AG09319 (cell line): ENCODE data around the gene NET1.
"Not testable (repeated sequence)": the region's sequence is repeated elsewhere in the genome, so short reads cannot be mapped to it uniquely, and the experiment has no call there.

ENCODE experiments used
- DNase-seq: peaks from one replicate; pipeline ENCODE4 v3.0.0-alpha.2; 2010; ENCODE audit warnings: low read depth; ENCODE audit errors: extremely low read depth
- TF ChIP-seq, protein P1 (sequence below): IDR thresholded peaks from 2 replicates; pipeline ENCODE4 v1.5.1; 2011; ENCODE audit warnings: low read depth, mild to moderate bottlenecking, inconsistent platforms, low read length, moderate library complexity

Gene NET1

DNA sequence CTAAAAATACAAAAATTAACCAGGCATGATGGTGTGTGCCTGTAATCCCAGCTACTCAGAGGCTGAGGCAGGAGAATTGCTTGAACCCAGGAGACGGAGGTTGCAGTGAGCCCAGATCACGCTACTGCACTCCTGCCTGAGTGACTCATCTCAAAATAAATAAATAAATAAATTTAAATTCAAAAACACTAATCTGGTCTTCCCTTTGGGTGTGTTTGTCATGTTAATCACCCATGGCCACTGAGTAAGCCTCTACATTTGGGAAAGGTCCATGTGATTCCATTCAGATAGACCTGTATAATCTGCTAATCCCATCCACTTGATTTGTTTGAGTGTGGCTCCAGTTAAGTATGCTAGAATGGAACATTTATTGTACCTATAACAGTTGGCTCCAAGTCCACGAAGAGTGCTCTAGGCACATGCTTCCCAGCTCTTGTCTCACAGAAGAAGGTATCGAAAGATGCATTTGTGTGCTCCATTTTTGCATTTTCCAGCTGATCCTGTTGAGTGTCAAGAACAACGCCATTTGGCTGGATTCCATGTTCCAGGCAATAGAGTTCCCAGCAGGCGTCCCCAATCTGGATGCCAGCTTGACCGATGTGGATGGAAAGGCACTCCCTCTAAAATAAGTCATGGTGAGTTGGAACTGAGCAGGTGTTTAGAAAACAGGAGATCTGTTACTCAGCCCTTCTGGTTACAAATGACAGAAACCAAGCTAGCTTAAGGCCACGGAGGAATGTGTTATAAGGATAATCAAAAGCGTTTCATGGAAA, 11.7 kb upstream of the NET1 start:
- no peak for DNase-seq
- TF ChIP-seq, protein P1, sequence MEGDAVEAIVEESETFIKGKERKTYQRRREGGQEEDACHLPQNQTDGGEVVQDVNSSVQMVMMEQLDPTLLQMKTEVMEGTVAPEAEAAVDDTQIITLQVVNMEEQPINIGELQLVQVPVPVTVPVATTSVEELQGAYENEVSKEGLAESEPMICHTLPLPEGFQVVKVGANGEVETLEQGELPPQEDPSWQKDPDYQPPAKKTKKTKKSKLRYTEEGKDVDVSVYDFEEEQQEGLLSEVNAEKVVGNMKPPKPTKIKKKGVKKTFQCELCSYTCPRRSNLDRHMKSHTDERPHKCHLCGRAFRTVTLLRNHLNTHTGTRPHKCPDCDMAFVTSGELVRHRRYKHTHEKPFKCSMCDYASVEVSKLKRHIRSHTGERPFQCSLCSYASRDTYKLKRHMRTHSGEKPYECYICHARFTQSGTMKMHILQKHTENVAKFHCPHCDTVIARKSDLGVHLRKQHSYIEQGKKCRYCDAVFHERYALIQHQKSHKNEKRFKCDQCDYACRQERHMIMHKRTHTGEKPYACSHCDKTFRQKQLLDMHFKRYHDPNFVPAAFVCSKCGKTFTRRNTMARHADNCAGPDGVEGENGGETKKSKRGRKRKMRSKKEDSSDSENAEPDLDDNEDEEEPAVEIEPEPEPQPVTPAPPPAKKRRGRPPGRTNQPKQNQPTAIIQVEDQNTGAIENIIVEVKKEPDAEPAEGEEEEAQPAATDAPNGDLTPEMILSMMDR, result no peak

DNA sequence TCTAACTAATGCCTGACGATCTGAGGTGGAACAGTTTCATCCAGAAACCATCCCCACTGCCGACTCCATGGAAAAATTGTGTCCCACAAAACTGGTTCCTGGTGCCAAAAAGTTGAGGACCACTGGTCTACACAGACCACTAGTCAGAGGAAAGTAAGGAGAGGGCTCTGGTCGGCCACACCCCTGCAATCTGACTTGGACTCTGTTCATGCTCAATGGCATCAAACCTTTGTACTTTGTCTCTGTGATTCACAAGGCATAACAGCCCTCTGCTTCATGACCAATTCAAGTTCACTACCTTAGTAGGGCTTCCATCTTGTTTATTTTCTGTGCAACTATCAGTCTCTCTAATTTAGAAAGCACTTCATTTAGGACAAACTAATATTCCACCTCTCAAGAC, 9.6 kb upstream of the NET1 start:
- TF ChIP-seq, protein P1, result no peak
- no peak for DNase-seq

GRCh38 chr10:5404208-5405041, 7.9 kb upstream of the NET1 start, which contains the start of gene TUBAL3:
TUBAL3 (minus strand) TSS chr10:5404828; CDS start chr10:5404792, 36 bp downstream.
- TF ChIP-seq, protein P1, result no peak
- no peak for DNase-seq

DNA sequence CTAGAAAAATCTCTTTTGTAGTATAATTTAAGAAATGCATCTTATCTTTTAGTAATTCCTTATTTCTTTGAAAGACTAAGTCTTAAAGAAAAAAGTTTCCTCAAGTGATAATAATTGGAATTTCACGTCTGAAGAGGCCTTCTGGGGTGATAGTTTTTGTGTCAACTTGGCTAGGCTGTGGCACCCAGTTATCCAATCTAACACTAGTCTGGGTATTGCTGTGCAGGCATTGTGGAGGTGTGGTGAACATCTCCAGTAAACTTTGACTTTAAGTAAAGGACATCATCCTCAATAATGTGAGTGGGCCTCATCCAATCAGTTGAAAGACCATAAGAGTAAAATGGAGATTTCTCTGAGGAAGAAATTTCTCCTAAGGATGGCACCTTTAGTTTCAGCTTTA, 5.4 kb upstream of the NET1 start:
- no peak for DNase-seq
- TF ChIP-seq, protein P1, result no peak

GRCh38 chr10:5410787-5411186, 1.6 kb upstream of the NET1 start:
- DNase-seq, result not testable (repeated sequence)

DNA sequence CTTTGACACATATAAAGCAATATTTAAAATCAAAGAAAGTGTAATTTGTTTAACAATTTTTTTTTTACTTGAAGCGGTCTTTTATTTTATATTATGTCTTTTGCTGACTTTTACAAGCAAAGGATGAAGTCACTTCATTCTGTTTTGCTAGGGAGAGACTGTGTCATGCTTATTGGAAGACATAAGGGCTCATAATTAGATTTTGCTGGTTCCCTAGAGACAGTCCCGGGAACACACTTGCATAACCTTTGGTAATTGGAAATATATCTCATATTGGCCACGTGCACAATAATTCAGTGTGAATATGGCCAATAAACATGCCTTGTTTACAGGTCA, 448 bp upstream of the NET1 start:
- TF ChIP-seq, protein P1, result no peak
- no peak for DNase-seq

DNA sequence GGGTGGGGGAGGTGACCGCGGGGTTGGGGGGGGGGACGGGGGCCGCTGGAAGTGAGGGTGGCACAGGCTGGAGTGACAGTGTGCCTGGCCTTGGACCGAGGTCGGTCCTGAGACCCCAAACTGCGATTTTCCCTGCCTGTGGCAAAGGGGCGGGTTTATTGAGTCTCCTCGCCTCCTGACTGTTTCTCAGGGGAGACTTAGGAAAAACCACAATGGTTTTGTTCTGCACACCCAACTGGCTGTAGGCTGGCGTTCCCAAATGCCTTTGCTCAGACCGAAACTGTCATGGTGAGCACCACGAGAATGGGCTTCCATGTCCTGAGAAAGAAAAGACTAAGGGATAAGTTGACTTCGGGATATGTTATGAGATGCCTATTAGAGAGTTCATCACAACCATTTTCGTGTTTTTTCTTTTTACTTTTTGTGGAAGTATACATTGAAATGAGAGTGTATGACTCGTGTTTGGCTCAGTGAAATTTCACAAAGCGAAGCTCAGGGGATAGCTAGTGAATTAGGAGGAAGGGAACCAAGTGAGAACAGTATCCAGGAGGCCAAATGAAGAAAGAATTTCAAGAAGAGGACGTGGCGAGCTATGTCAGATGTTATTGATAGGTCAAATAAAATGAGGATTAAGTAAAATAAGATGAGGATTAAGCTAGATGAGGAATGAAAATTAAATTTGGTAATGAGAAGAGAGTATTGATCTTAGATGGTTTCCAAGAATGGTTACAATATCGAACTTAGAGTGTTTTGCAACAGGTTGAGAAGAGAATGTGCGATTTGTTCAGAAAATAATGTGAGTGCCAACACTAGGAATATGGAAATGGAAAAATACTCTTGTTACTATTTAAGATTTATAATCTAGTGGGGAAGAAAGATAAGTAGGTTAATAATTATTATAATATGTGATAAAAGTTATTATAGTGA, 918 bp downstream of the NET1 start:
- TF ChIP-seq, protein P1, result no peak
- DNase-seq, result no peak
